GM18870 (cell line): ENCODE measurements around the gene MRPS6.
A peak's percentile ranks its signal among the peaks of the same experiment; 100 is the strongest.

Source experiments
- ATAC-seq: cut with Tn5 transposase; IDR thresholded peaks from one replicate; pipeline ENCODE4 v1.9.1; 2021; ENCODE audit warnings: moderate library complexity; ENCODE audit not compliant: unreplicated experiment

Gene MRPS6

DNA sequence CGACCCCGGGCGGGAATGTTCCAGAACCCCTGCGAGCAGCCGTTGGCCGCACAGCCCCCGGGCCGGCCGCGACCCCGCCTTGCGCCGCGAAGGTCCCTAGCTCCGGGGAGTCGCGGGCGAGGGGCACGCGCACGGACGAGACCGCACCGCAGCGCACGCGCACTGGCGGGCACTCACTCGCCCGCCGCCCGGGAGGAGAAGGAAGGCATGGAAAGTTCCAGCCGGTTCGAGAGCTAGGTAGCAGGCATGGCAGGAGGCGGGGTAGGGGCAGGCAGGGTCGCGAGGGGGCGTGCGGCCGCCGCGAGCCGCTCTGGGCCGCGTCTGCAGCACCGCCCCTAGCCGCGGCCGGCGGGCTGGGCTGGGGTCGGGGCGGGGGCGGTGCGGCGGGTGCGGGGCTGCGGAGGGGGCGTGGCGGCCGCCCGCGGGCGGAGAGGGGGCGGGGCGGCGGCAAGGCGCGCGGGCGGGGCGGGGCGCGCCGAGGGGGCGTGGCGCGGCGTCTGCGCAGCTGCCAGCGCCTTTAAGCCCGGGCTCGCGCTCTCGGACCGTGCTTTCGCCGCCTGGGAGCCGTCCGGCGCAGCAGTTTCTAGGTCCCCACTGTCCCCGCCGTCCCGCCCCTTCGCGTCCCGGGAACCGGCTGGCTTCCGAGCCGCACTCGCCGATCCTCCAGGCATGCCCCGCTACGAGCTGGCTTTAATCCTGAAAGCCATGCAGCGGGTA lies at the start of gene MRPS6, which contains the start of gene SLC5A3:
TSS of gene MRPS6 (plus strand) at position 547 of the 717 bp plus-strand sequence. CDS start at position 670, 123 bp downstream.
TSS of gene SLC5A3 (plus strand) at position 547 of the 717 bp plus-strand sequence. CDS start 21,621 bp downstream, outside the sequence.
- peak; percentile 46 for ATAC-seq

DNA sequence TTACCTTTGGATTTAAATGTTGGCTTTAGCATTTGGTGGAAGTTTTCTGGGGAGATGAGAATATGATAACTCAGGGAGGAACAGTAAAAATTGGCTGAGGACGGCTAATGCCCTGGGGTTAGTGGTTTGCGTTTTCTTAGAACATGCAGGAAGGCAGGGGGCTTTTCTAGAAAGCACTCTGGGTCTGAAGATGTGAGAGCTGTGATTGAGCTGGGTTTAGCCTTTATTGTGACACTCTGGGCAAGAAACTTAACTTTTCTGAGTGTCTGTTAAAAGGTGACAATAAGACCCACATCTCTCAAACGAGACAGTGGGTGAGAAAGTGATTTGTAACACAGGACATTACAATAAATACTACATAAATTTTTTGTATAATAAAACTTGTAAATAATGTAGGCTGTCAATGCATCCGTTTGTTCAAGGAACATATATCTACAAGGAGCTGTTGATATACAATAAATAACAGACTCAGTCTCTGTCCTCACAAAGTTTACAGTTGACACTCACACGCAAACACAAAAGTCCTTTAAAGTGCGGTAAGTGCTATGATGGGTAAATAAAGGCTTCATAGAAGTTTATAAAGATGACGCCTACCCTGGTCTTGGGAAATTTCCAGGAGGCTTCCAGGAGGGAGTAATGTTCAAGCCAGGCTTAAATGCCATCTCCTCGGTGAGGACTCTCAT lies 49.5 kb upstream of the MRPS6 start:
- ATAC-seq: no peak

DNA sequence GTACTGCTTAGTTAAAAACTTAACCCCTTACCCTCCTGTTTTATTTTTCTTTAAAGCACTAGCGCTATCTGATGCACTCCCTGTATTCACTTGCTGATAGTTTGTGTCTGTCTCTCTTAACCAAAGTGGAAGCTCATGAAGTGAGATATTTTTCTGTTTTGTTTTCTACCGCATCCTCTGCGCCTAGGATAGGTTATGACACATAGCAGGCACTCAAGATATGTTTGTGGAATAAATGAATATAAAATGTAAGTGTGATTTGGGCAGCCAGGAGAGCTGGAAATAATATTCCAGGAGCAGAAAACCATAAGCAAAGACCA lies 49.0 kb upstream of the MRPS6 start:
- no peak for ATAC-seq

DNA sequence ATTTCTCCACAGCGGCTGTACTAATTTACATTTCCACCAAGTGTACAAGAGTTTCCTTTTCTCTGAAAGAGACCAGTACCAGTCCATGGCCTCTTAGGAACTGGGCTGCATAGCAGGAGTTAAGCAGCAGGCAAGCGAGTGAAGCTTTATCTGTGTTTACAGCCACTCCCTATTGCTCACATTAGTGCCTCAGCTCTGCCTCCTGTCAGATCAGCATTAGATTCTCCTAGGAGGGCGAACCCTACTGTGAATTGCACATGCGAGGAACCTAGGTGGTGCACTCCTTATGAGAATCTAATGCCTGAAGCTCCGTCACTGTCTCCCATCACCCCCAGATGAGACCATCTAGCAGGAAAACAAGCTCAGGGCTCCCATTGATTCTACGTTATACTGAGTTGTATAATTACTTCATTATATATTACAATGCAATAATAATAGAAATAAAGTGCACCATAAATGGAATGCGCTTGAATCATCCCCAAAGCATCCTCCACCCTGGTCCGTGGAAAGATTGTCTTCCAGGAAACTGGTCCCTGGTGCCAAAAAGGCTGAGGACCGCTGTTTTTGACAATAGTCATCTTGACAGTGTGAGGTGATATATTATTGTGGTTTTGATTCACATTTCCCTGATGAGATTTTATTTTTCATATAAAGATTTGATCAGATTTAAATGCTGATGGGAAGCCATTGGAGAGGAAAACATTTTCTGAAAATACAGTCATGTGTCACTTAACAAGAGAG lies 45.5 kb upstream of the MRPS6 start:
- ATAC-seq: no peak

DNA sequence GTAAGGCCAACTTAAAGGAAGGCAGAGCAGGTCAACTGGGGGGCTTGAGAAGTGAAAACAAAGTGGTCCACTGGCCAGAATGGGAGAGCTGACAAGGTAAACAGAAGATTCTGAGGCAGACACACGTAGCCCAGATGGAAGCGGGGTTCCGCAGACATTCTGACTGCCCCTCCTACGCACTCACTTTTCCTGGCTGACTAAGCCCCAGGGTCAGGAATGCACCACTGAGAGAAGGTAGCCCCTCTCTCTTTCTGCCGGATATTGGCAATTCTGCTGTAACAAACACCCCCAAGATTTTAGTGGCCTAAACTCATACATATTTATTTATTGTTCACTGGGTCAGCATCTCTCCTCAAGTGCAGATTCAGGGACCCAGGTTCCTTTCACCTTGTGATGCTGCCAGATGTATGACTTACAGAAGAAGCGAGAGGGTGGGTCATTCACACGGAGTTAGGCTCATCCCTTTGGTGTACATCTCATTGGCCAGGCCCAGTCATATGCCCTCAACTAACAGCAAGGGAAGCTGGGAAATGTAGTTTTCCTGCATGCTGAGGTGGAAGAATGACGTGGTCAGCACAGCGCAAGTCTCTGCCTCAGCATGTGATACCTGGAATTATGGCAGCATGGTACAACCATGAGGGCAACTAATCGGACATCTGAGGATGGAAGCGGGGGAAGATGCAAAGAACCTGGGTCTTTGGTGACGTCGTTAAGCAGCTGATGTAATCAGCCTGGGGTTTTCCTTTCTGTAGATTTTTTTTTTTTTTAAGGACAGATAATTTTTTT lies 43.4 kb upstream of the MRPS6 start:
- peak; percentile 86 for ATAC-seq

DNA sequence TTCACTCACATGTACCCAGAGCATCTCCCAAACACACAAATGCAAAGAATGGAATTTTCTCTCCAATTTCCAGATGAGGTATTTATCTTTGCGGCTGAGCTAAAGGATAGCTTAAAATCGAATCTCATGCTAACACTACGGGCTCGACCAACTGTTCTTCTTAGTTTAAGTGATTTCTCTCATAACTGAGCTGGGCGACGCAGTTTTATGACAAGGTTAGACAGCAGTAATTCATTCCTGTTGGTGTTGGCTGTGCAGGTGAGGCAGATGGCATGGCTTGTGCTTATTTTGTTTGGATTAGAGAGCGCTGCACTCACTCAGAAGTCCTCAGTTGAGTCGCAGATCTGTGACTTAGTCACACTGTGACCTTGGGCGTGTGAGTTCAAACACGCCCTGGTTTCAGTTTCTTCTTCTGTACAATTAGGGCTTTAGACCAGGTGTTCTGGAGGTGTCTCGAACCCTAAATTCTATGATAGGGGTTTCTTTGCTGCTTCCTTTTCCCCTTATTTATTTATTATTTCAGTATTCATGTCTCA lies 41.5 kb upstream of the MRPS6 start:
- no peak for ATAC-seq

DNA sequence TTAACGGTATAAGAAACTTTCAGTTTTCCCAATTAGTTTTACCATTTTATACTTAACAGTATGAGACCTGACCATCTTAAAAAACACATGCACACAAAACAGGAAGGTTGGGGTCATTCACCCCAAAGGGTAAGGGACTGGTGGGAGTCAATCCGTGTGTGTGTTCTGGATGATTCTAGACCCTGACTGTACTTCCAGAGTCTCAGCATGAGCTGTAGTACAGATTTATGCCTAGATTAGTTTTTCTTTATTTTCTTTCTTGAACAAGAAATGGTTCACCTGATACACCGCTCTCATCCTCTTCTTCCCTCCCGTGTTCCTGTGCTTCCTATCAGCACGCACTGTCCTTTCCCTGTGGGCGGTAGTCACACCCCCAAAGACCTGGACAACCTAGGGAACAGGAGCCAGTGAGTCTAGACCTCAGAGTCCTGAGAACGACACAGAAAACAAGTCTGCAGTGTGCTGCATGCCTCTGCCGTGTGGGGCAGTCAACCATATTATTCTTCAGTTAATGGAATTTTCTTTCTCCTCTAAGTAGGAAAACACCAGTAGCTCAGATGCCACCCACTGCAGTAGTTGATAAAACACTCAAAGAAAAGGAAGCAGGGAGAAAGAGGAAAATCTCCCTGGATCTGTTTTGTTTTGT lies 38.9 kb upstream of the MRPS6 start:
- ATAC-seq: no peak

DNA sequence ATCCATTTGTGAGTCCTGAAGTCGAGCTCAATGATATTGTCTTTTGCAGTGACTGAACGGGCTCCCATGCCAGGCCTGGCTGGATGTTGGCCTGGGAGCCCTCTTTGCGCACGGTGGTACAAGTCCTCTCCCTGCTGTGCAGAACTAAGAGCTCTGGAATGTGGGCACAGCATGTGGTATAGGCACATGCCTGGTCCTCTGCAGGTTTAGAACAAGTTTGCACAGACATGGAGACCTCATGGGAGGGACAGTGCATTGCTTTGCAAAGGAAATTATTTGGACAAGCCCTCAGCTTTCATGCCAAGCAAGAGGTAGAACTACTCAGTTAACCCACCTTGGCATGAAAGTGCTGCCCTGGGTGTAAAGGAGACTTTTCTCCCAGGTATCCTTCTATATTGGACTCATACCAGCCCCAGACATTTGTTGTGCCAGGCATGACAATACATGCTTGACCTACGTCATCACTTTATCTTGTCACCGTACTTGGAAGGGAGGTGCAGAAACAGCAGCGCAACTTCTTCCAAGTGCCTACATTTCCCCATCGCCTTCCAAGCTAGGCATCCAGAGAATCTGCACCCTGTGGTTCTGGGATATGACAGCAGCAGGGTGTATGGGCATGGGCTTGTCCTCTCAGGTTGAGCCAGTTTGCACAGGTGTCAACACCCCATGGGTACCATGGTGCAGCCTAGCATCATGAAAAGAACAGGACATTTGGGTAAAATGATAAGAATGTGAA lies 37.6 kb upstream of the MRPS6 start:
- no peak for ATAC-seq

DNA sequence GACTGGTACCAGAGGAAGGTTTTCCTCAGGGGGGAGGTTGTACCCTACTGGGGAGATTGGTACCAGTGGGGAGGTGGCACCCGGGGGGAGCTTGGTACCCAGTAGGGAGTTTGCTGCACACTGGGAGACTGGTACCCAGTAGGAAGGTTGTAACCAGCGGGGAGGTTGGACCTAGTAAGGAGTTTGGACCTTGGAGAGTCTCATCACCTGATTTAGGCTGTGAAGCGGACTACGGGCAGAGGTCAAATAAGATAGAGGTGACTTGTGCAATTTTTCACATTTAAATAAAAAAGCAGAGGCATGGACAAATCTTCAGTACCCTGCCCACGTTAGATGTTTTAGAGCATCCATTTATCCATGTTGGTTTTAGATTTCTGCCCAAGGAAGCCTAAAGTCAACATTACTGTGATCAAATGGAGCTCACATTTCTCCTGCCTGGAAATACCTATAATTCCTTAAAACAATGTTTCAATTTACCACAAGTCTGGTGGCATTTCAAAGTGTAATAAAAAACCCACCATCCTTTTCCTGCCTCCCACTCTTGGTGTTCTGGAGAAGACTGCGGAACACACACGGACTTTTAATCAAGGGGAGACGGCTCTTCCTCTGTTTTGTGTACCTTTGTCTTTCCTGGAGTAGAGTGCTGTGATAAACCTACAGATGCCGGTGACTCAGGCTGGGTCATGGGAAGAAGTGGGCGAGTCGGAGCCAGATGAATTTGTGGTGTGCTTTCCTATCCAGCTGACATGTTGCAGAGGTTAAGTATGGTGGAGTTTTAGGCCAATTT lies 36.2 kb upstream of the MRPS6 start:
- no peak for ATAC-seq

DNA sequence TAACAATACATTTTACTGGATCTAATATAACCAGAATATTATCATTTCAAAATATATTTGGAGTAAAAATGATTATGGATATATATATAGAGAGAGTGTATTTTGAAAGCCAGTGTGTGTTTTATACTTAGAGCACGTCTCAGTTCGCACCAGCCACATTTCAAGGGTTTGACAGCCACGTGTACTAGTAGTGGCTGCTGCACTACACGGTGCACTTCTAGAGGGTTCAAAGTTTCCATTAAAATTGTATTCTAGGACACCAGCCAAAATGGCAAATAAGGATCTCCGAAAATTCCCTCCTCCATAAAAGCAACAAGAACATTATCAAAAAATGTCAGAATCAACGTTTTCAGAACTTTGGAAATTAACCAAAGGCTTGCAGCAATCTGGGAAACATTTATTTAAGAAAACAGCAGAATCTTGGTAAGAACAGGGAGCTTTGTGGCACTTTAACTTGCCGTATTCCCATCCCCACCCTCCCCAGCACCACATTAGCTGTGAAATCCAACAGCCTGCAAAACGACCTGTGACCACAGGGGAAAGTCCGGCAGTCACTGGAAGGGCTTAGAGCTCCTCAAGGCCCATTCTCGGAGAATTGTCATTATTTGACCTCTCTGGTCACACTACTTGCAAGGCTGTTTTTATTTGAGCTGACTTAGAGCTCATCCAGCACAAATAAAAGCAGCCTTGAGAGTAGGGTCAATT lies 33.5 kb upstream of the MRPS6 start:
- no peak for ATAC-seq

DNA sequence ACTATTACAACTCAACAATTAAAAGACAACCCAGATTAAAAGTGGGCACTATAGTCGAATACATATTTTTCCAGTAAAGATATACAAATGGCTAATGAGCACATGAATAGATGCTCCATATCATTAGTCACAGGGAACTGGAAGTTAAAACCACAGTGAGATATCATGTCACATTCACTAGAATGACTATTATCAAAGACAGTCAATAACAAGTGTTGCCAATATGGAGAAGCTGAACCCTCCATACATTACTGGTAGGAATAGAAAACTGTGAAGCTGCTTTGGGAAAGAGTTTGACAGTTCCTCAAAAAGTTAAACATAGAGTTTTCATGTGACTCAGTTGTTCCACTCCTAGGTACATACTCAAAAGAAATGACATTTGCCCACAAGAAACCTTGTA lies 30.6 kb upstream of the MRPS6 start:
- no peak for ATAC-seq

DNA sequence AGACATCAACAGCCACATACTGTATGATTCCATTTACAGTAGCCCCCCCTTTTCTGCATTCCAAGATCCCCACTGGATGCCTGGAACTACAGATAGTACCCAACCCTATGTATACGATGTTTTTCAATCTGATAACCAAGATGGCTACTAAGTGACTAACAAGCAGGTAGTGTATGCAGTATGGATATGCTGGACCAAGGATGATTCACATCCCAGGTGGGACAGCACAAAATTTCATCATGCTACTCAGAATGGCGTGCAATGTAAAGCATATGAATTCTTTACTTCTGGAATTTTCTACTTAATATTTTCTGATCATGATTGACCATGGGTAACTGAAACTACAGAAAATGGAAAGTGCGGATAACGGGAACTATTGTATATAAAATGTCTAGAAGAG lies 30.0 kb upstream of the MRPS6 start:
- ATAC-seq: no peak

DNA sequence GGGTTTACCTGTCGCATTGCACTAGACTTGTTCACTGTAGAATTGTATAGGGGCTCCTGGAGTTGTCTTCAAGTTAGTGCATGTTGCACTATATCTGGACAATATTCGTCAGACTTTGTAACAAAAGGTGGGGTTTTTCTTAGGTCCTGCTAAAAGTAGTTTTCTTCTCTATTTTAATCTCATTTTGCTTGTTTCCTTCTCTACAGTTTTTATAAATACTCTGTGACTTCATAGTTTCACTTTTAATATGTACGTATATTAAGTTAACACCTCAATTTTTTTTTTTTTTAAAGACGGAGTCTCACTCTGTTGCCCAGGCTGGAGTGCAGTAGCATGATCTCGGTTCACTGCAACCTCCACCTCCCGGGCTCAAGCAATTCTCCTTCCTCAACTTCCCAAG lies 26.5 kb upstream of the MRPS6 start:
- ATAC-seq: peak; percentile 45

DNA sequence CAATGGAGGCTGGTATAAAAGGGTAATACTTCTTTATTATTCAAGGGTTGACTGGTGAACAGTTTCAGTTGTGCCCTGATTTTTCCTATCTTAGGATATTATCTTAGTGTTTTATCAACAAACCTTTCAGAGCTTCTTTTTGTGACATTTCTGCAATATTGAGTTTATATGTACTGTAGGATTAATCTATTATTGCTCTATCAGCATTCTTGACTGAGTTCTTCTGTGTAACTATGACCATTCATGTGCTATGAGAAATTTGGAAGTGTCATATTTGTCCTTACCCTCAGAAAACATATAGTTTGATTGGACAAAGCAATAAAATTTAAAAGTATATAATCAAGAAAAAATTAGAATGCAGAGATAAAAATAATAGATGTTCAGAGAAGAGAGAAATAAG lies 25.5 kb upstream of the MRPS6 start:
- no peak for ATAC-seq

DNA sequence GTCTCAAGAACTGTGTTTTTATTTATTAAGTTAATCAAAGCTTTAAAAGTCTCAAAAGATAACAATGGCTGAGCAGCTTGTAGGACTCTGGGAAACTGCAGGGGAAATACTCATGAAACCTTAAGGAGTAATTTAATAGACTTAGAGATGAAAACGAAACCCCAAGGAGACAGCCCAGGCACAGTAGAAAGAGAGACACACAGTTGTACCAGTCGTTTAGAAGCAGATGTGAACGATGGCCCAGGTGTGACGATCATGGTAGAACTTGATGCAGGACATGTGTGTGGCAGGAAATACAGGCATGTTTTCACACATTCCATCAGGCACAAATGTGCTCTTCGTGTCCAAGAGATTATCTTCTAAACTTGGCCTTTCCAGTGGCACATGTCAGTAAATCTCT lies 21.2 kb upstream of the MRPS6 start:
- no peak for ATAC-seq

DNA sequence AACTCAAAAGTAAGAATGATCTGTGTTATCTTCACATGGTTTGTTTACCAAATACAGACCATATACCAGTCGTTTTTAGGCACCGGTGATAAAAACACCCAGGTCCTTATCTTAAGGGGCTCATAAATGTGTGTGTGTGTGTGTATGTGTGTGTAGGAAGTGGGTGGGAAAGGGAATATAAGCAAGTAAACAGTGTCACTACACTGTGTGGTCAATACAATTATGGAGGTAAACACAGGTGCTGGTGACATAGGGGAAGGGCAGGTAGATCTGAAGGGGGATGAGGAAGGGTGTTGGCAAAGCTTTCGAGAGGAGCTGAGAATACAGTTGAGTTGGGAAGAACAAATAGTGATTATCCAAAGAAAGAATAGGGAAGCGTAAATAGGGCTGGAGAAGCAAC lies 19.1 kb upstream of the MRPS6 start:
- ATAC-seq: no peak

DNA sequence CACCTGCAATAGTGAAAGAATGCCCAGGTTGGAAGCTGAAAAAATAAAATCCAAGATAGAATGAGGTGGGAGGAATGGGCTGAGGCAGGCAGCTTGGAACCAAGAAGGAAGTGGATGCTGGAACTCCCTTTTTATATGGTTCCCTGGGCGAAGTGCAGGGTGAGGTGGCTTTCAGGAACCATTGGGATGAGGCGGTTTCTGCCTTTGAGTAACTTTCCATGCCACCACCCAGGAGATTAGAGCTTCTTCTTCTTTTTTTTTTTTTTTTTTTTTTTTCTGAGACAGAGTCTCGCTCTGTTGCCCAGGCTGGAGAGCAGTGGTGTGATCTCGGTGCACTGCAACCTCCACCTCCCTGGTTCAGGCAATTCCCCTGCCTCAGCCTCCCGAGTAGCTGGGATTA lies 17.8 kb upstream of the MRPS6 start:
- ATAC-seq: no peak

DNA sequence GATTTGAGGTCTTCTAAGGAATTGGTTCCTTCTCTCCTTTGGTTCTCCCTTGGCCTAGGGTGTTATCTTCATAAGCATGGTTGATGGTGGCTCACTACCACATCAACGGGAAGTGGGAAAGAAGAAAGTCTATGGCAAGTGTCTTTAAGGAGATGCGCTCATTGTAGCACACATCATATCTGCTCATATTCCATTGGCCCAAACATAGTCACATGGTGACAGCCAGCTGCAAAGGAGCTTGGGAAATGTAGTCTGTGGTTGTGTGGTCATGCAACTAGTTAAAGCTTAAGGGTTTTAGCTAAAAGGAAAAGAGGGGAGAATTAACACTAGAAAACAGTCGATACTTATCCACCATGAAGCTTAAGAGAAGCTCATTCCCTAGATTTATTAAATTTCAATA lies 11.4 kb upstream of the MRPS6 start:
- no peak for ATAC-seq
